Small intestine (tissue), 7 donors: ENCODE measurements around the gene THRB. TPM values are rescaled to one million over a fixed set of nuclear protein-coding genes. Genes with fewer than 3 reads are reported as not detected.

Experiments
- DNase-seq, 2 donors: peaks; one replicate each; pipeline versions ENCODE4 v3.0.0 to v3.0.0-alpha.2; 2013
- FAIRE-seq: peaks from 2 replicates; lab custom pipeline; 2012; peaks lifted over from hg19 to GRCh38; lab: Jason Lieb, UNC
- H3K27ac ChIP-seq, 3 donors: one replicate each; pipeline ENCODE4 v1.5.1; 2013; ENCODE audit warnings: low read length in 2 of 3, mild to moderate bottlenecking in 2 of 3, control low read depth in 1 of 3, inconsistent platforms in 1 of 3, low read depth in 1 of 3, moderate library complexity in 1 of 3
- H3K27me3 ChIP-seq, 3 donors: one replicate each; pipeline ENCODE4 v1.6.1; 2013; ENCODE audit warnings: low read length in 3 of 3, inconsistent platforms in 1 of 3; ENCODE audit not compliant: control insufficient read depth in 3 of 3, insufficient read depth in 3 of 3
- H3K36me3 ChIP-seq, 3 donors: one replicate each; pipeline ENCODE4 v1.6.1; 2013; ENCODE audit warnings: low read length in 3 of 3, inconsistent platforms in 1 of 3, low read depth in 1 of 3, mild to moderate bottlenecking in 1 of 3, moderate library complexity in 1 of 3; ENCODE audit not compliant: control insufficient read depth in 3 of 3, insufficient read depth in 2 of 3
- H3K4me1 ChIP-seq, 3 donors: one replicate each; pipeline ENCODE4 v1.6.1; 2013; ENCODE audit warnings: low read length in 2 of 3, inconsistent platforms in 1 of 3, low read depth in 1 of 3, mild to moderate bottlenecking in 1 of 3, moderate library complexity in 1 of 3; ENCODE audit not compliant: control insufficient read depth in 3 of 3, insufficient read depth in 2 of 3
- H3K4me3 ChIP-seq, 3 donors: one replicate each; pipeline ENCODE4 v1.5.1; 2013; ENCODE audit warnings: low read length in 3 of 3, control low read depth in 1 of 3, inconsistent platforms in 1 of 3, low read depth in 1 of 3, mild to moderate bottlenecking in 1 of 3, moderate library complexity in 1 of 3
- H3K9me3 ChIP-seq, 2 donors: one replicate each; pipeline ENCODE4 v1.6.1; 2013; ENCODE audit warnings: low read depth in 1 of 2, low read length in 1 of 2; ENCODE audit not compliant: control insufficient read depth in 2 of 2, insufficient read depth in 1 of 2
- WGBS, 3 donors: extraction: QIAGEN DNeasy Blood & Tissue Kit; methylation state at CpG; one replicate each; pipeline ENCODE4 v1.1.7; 2013; 5-methylcytosine and 5-hydroxymethylcytosine counted together
- polyA plus RNA-seq, 4 donors: library from polyadenylated mRNA; stranded (reverse) in 3 of 4; unstranded in 1 of 4; fragments of 200-250 nt in 3 of 4; fragments of 120-200 nt in 1 of 4; gene quantifications; one replicate each; pipeline versions ENCODE4 v1.2.1 to v1.2.3, GENCODE V29; 2013
- donor health status: healthy with polysubstance abuse.
- donor health status: control.
- donor health status: control.
- donor health status: Bipolar disorder and iron deficiency.
- donor health status: healthy.

The THRB gene
- polyA plus RNA-seq, 4 donors: 3.2 to 46.1 (median 4.4) TPM

GRCh38 chr3:24388611-24389010 is 106.0 kb downstream of the THRB start:
- Histone ChIP-seq H3K4me3 (no peak overlapping the region), H3K4me1 (peaks cover 0 to 24% (median 3%) of the 10 kb centered on the region in 3 donors), H3K36me3 (peaks cover 0 to 5% (median 0%) of the 10 kb centered on the region in 3 donors), H3K27me3 (no peaks in the 10 kb centered on the region), H3K9me3 (no peaks in the 10 kb centered on the region), H3K27ac (no peak overlapping the region)
- no peak for DNase-seq
- FAIRE-seq: no peak

DNA sequence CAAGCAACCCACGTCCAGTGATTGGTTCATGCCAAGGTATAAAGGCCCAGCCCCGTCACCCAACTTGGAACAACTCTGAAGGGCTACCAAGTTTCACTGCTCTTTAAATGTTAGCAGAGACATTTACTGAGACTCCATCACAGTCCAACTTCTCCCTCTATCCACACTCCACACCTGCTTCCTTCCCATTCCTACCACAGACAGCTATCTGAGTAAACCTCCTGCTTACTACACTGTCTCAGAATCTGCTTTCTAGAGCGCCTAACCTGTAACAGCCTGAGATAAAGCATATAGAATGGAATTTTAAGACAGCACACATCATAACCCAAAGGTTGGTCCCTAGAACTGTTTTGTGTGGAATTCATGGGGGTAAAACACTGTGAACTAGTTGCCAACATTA is 106.5 kb downstream of the THRB start:
- Histone ChIP-seq H3K4me3 (no peak overlapping the region), H3K27ac (no peak overlapping the region), H3K9me3 (no peaks in the 10 kb centered on the region), H3K36me3 (peaks cover 0 to 5% (median 0%) of the 10 kb centered on the region in 3 donors), H3K4me1 (peaks cover 0 to 24% (median 3%) of the 10 kb centered on the region in 3 donors), H3K27me3 (no peaks in the 10 kb centered on the region)
- WGBS, 3 donors: 85 to 93% (median 89%) methylated on average over 3 of the region's 3 CpGs
- FAIRE-seq: no peak
- no peak for DNase-seq

GRCh38 chr3:24387493-24387892 is 107.2 kb downstream of the THRB start:
- FAIRE-seq (no peak), DNase-seq (no peak)
- H3K36me3 ChIP-seq: peaks cover 0 to 5% (median 0%) of the 10 kb centered on the region in 3 donors
- H3K4me3 ChIP-seq: no peak overlapping the region
- 93 to 95% (median 94%) methylated on average over 1 of the region's 1 CpG for WGBS, 3 donors
- no peak overlapping the region for H3K27ac ChIP-seq
- peaks cover 0 to 24% (median 3%) of the 10 kb centered on the region in 3 donors for H3K4me1 ChIP-seq
- no peaks in the 10 kb centered on the region for H3K27me3 ChIP-seq
- no peaks in the 10 kb centered on the region for H3K9me3 ChIP-seq

- Histone ChIP-seq H3K4me1 (peaks cover 0 to 24% (median 3%) of the 10 kb centered on the region in 3 donors), H3K36me3 (peaks cover 0 to 5% (median 0%) of the 10 kb centered on the region in 3 donors), H3K9me3 (no peaks in the 10 kb centered on the region), H3K27me3 (no peaks in the 10 kb centered on the region), H3K4me3 (no peak overlapping the region), H3K27ac (no peak overlapping the region)
- DNase-seq (peak in 1 of 2 donors; percentile 28), FAIRE-seq (no peak)
Measured at GRCh38 chr3:24387000-24387399, 107.7 kb downstream of the THRB start.

DNA sequence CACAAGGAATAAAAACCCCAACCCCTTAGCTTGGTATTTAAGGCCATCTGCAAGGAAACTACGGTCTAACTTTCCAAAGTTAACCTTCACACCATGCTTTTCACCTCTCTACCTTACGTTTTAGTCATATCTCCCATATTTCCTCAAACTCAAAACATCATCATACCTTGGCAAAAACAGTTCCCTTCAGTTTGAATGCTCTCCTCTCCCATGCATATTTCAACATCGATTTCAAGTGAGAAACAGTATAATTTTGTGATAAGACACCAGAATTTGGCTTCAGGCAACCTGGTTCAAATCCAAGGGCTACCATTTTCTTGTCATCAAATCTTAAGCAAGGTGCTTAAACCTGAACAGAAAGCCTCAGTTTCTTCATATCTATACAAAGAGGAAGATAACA is 108.2 kb downstream of the THRB start:
- no peak overlapping the region for H3K4me3 ChIP-seq
- WGBS, 3 donors: 73 to 82% (median 80%) methylated on average over 3 of the region's 3 CpGs
- no peaks in the 10 kb centered on the region for H3K9me3 ChIP-seq
- no peaks in the 10 kb centered on the region for H3K27me3 ChIP-seq
- H3K4me1 ChIP-seq: peaks cover 0 to 24% (median 3%) of the 10 kb centered on the region in 3 donors
- no peak for FAIRE-seq
- peaks cover 0 to 3% (median 0%) of the 10 kb centered on the region in 3 donors for H3K36me3 ChIP-seq
- no peak overlapping the region for H3K27ac ChIP-seq
- no peak for DNase-seq

- Histone ChIP-seq H3K36me3 (no peaks in the 10 kb centered on the region), H3K4me3 (no peak overlapping the region), H3K27me3 (no peaks in the 10 kb centered on the region), H3K27ac (no peak overlapping the region), H3K9me3 (no peaks in the 10 kb centered on the region), H3K4me1 (peaks cover 0 to 14% (median 3%) of the 10 kb centered on the region in 3 donors)
- FAIRE-seq (no peak), DNase-seq (no peak)
- WGBS, 3 donors: 76 to 84% (median 81%) methylated on average over 2 of the region's 2 CpGs
Measured at GRCh38 chr3:24385012-24385615, 109.5 kb downstream of the THRB start.

DNA sequence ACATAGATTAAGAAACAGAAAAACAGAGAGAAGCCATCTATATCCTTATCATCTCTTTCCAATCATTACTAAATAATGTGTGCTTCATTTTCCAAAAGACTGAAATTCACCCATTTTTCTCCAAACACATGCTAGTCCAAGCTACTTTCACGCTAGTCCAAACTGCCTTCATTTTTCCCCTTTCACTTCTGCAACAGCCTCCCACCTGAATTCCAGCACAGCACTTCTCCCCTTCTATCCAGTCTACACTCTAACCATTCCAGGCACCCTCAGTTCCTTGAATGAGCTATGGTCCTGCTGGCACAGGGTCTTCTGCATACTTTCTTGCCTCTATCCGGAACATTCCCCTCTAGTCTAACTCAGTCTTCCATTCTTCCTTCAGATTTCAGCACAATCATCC is 112.0 kb downstream of the THRB start:
- DNase-seq: no peak
- H3K4me3 ChIP-seq: no peak overlapping the region
- WGBS, 3 donors: 94 to 95% (median 95%) methylated on average over 2 of the region's 2 CpGs
- no peaks in the 10 kb centered on the region for H3K9me3 ChIP-seq
- no peak overlapping the region for H3K27ac ChIP-seq
- peaks cover 0 to 10% (median 0%) of the 10 kb centered on the region in 3 donors for H3K4me1 ChIP-seq
- no peak for FAIRE-seq
- H3K36me3 ChIP-seq: no peaks in the 10 kb centered on the region
- H3K27me3 ChIP-seq: no peaks in the 10 kb centered on the region

- no peak for DNase-seq
- no peak overlapping the region for H3K4me3 ChIP-seq
- H3K27ac ChIP-seq: no peak overlapping the region
- H3K27me3 ChIP-seq: no peaks in the 10 kb centered on the region
- no peaks in the 10 kb centered on the region for H3K36me3 ChIP-seq
- H3K4me1 ChIP-seq: peaks cover 0 to 14% (median 3%) of the 10 kb centered on the region in 3 donors
- no peaks in the 10 kb centered on the region for H3K9me3 ChIP-seq
- no peak for FAIRE-seq
Measured at GRCh38 chr3:24379936-24380335, 114.7 kb downstream of the THRB start.

GRCh38 chr3:24378313-24378712 is 116.3 kb downstream of the THRB start:
- DNase-seq (no peak), FAIRE-seq (no peak)
- 62 to 82% (median 76%) methylated on average over 3 of the region's 3 CpGs for WGBS, 3 donors
- Histone ChIP-seq H3K27me3 (no peaks in the 10 kb centered on the region), H3K36me3 (no peaks in the 10 kb centered on the region), H3K27ac (no peak overlapping the region), H3K4me1 (peaks cover 0 to 25% (median 3%) of the 10 kb centered on the region in 3 donors), H3K4me3 (no peak overlapping the region), H3K9me3 (no peaks in the 10 kb centered on the region)
